CD4-positive, alpha-beta T cell treated with Interleukin-21 for 1 hour (primary cell): ENCODE data around the gene NLRP13.

ENCODE experiments used
- DNase-seq: peaks from one replicate; pipeline ENCODE4 v3.0.0-alpha.2; 2020

Gene NLRP13

DNA sequence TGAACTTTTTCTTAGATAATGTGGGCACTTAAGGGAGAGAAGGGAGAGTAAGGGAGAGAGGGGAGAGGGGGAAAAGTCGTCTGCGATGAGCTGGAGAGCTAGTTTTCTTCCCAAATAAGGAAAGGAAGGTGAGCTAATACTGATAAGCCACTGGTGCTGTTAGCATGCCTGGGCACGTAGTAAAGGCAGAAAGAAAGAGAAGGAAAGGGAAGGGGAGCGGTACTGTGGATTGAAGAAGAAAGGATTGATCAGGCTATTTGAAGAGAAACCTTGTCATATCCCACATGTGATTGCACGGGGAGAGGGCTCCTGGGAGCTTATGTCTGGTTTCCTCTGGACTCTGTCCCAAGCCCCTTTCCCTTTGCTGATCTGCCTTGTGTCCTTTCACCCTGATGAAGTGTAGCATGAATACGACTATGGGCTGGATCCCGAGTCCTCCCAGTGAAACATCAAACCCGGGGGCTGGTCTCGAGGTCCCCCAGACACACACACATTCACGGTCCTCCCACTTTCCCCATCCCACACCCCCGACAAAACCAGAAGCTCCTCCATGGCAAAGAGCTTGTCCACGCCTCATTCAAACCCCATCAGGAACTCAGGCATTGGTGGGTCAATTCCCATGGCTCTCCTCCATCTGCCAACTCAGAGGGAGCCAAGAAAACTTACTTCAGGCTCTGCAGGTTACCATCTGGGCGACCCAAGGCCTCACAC lies 30.6 kb downstream of the NLRP13 start:
- no peak for DNase-seq

DNA sequence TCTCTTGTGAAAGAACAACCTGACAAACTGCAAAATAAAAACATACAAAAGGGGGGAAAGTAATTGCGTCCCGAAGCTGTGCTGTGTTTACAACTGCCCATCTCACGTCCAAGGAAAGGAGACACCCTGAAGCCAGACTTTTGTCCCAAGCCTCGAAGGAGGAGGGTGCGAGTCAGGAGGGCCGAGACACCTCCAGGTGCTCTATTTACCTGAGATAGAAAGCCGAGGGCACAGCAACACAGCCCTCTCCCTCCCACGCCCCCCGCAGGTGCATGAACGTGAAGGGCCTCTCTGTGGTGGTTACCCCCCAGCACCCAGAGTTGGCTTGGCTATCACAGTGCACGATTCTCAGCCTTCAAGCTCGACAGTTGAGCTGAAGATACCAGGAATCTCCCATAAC lies 33.2 kb downstream of the NLRP13 start:
- DNase-seq: no peak

GRCh38 chr19:55882626-55883025 lies 49.5 kb downstream of the NLRP13 start:
- DNase-seq: no peak

DNA sequence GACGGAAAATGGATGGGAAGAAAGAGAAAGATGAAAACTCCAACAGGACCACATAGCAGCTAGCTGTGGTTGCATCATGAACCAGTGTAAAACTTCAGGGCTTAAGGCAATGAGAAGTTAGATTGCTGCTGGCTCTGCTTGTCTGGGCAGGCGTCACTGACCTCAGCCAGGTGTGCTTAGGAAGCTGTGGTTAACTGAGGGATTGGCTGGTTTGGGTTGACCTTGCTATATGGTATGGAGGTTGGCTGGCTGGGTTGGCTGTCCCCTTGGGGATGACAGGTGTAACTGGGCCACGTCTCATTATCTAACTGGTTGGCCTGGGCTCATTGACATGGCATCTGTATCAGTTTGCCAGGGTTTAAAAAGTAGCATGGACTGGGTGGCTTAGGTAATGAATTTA lies 54.9 kb downstream of the NLRP13 start:
- DNase-seq: no peak

DNA sequence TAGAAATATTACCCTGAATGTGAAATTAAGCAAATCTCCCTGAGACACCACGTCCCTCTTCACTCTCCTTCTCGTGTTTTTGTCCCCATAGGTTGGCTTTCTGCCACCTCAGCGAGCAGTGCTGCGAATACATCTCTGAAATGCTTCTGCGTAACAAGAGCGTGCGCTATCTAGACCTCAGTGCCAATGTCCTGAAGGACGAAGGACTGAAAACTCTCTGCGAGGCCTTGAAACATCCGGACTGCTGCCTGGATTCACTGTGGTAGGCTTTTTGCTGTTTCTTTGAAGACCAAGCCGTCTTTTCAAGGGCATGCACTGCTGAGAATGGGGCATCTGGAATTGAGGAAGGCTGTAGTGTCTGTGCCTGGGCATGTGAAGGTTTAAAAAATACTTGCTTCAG lies 61.4 kb downstream of the NLRP13 start:
- no peak for DNase-seq

GRCh38 chr19:55867101-55867500 lies 65.0 kb downstream of the NLRP13 start:
- DNase-seq: no peak

GRCh38 chr19:55866521-55866920 lies 65.6 kb downstream of the NLRP13 start:
- DNase-seq: no peak

- no peak for DNase-seq
Observed at GRCh38 chr19:55858969-55859368, 73.2 kb downstream of the NLRP13 start.

- no peak for DNase-seq
Observed at GRCh38 chr19:55858401-55858800, 73.7 kb downstream of the NLRP13 start.

- no peak for DNase-seq
Observed at GRCh38 chr19:55857974-55858373, 74.2 kb downstream of the NLRP13 start.

DNA sequence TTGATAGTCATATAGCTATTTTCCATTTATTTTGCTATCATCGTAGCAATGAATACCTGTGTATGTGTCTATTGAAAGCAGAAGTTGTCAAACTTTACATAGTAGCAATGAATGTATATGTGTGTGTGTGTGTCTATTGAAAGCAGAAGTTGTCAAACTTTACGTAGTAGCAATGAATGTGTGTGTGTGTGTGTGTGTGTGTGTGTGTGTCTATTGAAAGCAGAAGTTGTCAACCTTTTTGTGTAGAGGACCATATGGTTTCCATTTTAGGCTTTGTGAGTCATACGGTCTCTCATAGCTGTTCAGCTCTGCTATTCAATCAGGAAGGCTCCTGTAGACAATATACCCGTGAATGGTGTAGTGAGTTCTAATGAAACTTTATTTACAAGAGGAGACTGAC lies 75.0 kb downstream of the NLRP13 start:
- no peak for DNase-seq

DNA sequence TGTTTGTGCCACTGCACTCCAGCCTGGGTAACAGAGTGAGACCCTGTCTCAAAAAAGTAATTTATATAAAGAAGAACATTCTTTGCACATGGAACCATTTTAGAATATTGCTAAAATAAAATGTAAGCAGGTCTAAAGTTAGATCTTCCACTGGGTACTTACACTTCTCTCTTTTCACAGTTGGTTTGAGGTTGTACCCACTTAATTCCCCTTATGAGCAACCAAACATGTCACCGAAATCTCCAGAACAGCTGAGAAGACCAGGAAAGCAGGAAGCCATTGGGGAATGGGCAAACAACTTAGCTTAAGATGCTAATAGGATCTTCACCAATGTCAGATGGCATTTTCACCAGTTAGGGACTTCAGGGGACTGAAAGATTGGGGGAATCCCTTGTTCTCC lies 77.0 kb downstream of the NLRP13 start:
- DNase-seq: no peak
